ENCODE measurements around the gene ZNF664. TPM values are rescaled to one million over a fixed set of nuclear protein-coding genes. Genes with fewer than 3 reads are reported as not detected.
"Not testable (repeated sequence)": the region's sequence is repeated elsewhere in the genome, so short reads cannot be mapped to it uniquely, and the experiment has no call there.

Gene ZNF664
- total and polyA plus RNA-seq, 10 of the 15 experiments (the other 5 are each of a cell fraction or from before 2014, with no cell fraction given) = 1.8 to 65.6 (median 30.8) TPM

DNA sequence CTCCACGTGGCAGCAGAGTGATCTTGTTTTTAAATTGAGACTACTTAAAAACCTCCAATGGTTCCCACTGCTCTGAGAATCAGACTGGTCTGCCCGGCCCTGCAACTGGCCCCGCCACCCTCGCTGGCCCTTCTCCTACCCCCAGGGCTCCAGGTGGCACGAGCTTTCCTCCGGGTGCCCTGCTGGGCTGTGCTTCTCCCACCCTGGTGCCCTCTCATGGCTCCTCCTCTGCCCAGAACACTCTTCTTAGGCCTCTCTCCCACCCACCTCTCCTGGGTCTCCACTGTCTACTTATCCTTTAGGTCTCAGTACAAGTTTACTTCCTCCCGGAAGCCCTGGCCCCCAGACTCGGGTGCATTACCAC lies 26.9 kb upstream of the ZNF664 start (continued):
- TF ChIP-seq RELA (IDR thresholded peaks at IDR 0.05; ENCODE audit: borderline replicate concordance, partially characterized antibody) (no peak), BACH1 (IDR thresholded peaks at IDR 0.05; ENCODE audit: borderline replicate concordance) (no peak), TBL1XR1 (IDR thresholded peaks at IDR 0.05; ENCODE audit: low read depth, low read length) (no peak), ZNF274 (IDR thresholded peaks at IDR 0.05; ENCODE audit: insufficient read depth, insufficient read length) (no peak), RAD51 (IDR thresholded peaks at IDR 0.05) (no peak), MYB (IDR thresholded peaks at IDR 0.05; ENCODE audit: borderline replicate concordance, low read depth, low read length) (no peak), SMAD5 (IDR thresholded peaks at IDR 0.05; ENCODE audit: low read depth) (no peak)
- TF ChIP-seq, protein P1, sequence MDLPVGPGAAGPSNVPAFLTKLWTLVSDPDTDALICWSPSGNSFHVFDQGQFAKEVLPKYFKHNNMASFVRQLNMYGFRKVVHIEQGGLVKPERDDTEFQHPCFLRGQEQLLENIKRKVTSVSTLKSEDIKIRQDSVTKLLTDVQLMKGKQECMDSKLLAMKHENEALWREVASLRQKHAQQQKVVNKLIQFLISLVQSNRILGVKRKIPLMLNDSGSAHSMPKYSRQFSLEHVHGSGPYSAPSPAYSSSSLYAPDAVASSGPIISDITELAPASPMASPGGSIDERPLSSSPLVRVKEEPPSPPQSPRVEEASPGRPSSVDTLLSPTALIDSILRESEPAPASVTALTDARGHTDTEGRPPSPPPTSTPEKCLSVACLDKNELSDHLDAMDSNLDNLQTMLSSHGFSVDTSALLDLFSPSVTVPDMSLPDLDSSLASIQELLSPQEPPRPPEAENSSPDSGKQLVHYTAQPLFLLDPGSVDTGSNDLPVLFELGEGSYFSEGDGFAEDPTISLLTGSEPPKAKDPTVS (IDR thresholded peaks at IDR 0.05; ENCODE audit: low read depth, low read length) = no peak

DNA sequence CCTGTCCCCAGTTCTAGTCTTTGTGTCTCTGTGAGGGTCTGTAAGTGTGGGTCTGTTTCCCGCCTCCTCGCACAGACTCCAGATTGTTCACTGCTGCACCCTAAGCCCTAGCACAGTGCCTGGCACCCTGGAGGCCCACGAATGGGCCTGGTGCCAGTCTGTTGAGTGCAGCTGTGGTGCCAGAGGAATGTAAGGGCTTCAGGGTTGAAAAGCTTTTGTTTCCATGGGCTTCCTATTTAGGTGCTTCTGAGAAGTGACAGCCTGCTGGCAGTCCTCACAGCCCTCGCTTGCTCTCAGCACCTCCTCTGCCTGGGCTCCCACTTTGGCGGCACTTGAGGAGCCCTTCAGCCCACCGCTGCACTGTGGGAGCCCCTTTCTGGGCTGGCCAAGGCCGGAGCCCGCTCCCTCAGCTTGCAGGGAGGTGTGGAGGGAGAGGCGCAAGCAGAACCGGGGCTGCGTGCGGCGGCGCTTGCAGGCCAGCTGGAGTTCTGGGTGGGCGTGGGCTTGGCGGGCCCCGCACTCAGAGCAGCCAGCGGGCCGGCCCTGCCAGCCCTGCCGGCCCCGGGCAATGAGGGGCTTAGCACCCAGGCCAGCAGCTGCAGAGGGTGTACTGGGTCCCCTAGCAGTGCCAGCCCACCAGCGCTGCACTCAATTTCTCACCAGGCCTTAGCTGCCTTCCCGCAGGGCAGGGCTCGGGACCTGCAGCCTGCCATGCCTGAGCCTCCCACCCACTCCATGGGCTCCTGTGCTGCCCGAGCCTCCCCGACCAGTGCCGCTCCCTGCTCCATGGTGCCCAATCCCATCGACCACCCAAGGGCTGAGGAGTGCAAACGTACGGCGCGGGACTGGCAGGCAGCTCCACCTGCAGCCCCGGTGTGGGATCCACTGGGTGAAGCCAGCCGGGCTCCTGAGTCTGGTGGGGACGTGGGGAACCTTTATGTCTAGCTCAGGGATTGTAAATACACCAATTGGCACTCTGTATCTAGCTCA lies 26.2 kb upstream of the ZNF664 start:
- CTCF ChIA-PET = not testable (repeated sequence)

DNA sequence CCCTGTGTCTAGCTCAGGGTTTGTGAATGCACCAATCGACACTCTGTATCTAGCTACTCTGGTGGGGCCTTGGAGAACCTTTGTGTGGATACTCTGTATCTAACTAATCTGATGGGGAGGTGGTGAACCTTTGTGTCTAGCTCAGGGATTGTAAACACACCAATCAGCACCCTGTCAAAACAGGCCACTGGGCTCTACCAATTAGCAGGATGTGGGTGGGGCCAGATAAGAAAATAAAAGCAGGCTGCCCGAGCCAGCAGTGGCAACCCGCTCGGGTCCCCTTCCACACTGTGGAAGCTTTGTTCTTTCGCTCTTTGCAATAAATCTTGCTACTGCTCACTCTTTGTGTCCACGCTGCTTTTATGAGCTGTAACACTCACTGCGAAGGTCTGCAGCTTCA lies 25.5 kb upstream of the ZNF664 start:
- CTCF ChIA-PET; intact Hi-C loops (cut with micrococcal nuclease; ENCODE audit: unreplicated experiment); POLR2A ChIA-PET; H4K20me1 ChIP-seq (ENCODE audit: control insufficient read depth, insufficient read depth); H3K4me1 ChIP-seq (ENCODE audit: control insufficient read depth, insufficient read depth, low read length); H3K27ac ChIP-seq (ENCODE audit: control insufficient read depth, insufficient read depth); in situ Hi-C loops (cut with MboI); BruUV-seq (replicated peaks); H3K9me3 ChIP-seq (replicated peaks; ENCODE audit: control insufficient read depth, insufficient read depth, low read length); DNase-seq (ENCODE audit: low read depth, low spot score); H3K27me3 ChIP-seq (replicated peaks in 1 of 2; ENCODE audit: control insufficient read depth in 2 of 2, insufficient read depth in 2 of 2, low read length in 1 of 2); H3K9ac ChIP-seq (ENCODE audit: control insufficient read depth, insufficient read depth, low read length); H3K36me3 ChIP-seq (ENCODE audit: control insufficient read depth in 2 of 2, insufficient read depth in 2 of 2, low read length in 1 of 2); H3K4me2 ChIP-seq (ENCODE audit: control insufficient read depth, insufficient read depth); RAD21 ChIA-PET (ENCODE audit: unreplicated experiment); H2AFZ ChIP-seq (ENCODE audit: control insufficient read depth, low read depth, low read length); H3K4me3 ChIP-seq; FAIRE-seq; ATAC-seq; H3K79me2 ChIP-seq (ENCODE audit: control insufficient read depth, insufficient read depth, low read length): not testable (repeated sequence)
- 73% methylated on average over 7 of the region's 7 CpGs for WGBS (ENCODE audit: insufficient coverage, insufficient replicate concordance, low lambda C conversion rate, missing lambda C conversion rate)
- SMC1A ChIA-PET (ENCODE audit: uncharacterized antibody, unreplicated experiment) = interaction anchor here (1.0 kb wide), 1 partner anchor 42 kb away, joined by 3 read pairs; no protein-coding TSS in a partner anchor

More for the DNA sequence above, 26.2 kb upstream of the ZNF664 start:
- H3K4me3 ChIP-seq; POLR2A ChIA-PET; DNase-seq (ENCODE audit: low read depth, low spot score); H3K4me2 ChIP-seq (ENCODE audit: control insufficient read depth, insufficient read depth); H3K27me3 ChIP-seq (replicated peaks in 1 of 2; ENCODE audit: control insufficient read depth in 2 of 2, insufficient read depth in 2 of 2, low read length in 1 of 2); FAIRE-seq; H3K9me3 ChIP-seq (replicated peaks; ENCODE audit: control insufficient read depth, insufficient read depth, low read length); H3K4me1 ChIP-seq (ENCODE audit: control insufficient read depth, insufficient read depth, low read length); intact Hi-C loops (cut with micrococcal nuclease; ENCODE audit: unreplicated experiment); in situ Hi-C loops (cut with MboI); H3K36me3 ChIP-seq (ENCODE audit: control insufficient read depth in 2 of 2, insufficient read depth in 2 of 2, low read length in 1 of 2); H2AFZ ChIP-seq (ENCODE audit: control insufficient read depth, low read depth, low read length); H3K79me2 ChIP-seq (ENCODE audit: control insufficient read depth, insufficient read depth, low read length); RAD21 ChIA-PET (ENCODE audit: unreplicated experiment); BruUV-seq (replicated peaks); H3K27ac ChIP-seq (ENCODE audit: control insufficient read depth, insufficient read depth); H3K9ac ChIP-seq (ENCODE audit: control insufficient read depth, insufficient read depth, low read length); H4K20me1 ChIP-seq (ENCODE audit: control insufficient read depth, insufficient read depth); ATAC-seq: not testable (repeated sequence)
- SMC1A ChIA-PET (ENCODE audit: uncharacterized antibody, unreplicated experiment) = interaction anchor here (0.5 to 1.0 kb wide), 2 partner anchors 40 to 41 kb away, joined by 3 read pairs; no protein-coding TSS in a partner anchor
- WGBS (ENCODE audit: insufficient coverage, insufficient replicate concordance, low lambda C conversion rate, missing lambda C conversion rate) = 70% methylated on average over 26 of the region's 35 CpGs

Measured in GM12878 (cell line).